Measurements from ENCODE around the gene MICAL1.
"Not testable (repeated sequence)": the region's sequence is repeated elsewhere in the genome, so short reads cannot be mapped to it uniquely, and the experiment has no call there.

Gene MICAL1

DNA sequence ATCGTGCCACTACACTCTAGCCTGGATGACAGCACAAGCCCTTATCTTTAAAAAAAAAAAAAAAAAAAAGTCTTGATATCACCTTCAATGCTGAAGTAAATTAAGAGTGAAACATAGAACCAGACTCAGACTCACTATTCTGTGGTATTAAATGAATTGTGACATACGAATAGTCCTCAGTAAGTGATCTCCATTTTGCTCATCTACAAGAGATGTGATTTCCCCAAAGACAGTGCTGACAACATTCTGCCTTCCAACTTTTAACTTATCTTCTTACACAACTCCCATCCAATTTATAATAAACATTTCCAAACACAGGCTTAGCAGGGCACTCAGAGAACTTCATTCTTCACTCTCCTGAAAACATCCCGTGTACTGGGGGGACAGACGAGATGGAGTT, 19.4 kb upstream of the MICAL1 start:
- DNase-seq: no peak

DNA sequence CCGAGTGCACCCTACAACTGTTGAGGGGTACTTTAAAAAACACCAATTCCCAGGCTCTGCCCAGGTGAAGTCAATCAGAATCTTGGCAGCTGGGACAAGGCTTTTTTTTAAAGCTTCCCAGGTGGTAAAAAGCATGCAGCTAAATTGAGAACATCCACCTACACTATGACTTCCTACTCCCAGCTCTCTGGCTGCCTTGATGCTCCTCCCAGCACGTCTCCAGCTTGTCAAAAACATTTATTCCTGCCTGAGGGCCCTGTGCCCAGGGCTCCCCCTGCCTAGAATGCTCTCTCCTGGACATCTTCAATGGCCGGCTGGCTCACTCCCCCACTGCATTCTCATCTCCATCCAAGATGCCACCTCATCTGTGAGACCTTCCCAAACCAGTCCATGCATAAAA, 17.5 kb upstream of the MICAL1 start:
- DNase-seq: peak; percentile 45

DNA sequence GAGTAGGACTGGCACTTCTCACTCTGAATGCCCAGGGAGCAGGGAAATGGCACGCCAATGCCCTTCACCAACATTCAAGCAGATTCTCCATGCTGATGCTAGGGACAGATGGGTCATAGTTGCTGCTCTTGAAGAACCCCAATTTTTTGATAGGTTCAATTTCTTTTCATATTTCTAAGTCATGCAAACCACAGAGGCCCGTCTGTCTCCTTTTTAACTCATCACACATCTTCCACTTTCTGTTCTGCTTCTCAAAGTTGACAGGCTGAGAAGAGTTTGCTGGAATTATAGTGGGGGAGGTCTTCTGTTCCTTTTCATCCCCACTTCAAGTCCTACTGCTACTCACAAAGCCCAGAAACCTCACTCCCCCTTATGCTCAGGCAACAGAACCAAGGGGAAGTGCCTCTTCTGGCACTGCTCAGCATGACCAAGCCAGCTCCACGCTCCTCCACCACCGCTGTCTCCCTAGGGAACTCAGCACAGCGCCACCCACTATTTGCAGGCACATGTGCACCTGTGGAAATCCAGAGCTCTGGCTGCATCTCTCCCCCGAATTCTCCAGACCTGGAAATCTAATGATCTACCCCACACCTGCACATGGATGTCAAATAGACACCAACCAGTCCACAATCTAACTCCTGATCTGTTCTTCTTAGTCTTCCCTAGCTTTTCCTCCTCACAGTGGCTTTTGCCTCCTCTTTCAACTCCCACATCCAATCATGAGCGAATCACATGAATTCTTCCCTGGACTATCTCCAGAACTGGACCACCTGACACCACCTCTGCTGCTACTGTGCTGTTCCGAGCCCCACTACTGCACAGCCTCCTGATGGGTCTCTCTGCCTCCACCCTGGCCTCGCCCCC, 16.8 kb upstream of the MICAL1 start:
- peak; percentile 50 for DNase-seq

DNA sequence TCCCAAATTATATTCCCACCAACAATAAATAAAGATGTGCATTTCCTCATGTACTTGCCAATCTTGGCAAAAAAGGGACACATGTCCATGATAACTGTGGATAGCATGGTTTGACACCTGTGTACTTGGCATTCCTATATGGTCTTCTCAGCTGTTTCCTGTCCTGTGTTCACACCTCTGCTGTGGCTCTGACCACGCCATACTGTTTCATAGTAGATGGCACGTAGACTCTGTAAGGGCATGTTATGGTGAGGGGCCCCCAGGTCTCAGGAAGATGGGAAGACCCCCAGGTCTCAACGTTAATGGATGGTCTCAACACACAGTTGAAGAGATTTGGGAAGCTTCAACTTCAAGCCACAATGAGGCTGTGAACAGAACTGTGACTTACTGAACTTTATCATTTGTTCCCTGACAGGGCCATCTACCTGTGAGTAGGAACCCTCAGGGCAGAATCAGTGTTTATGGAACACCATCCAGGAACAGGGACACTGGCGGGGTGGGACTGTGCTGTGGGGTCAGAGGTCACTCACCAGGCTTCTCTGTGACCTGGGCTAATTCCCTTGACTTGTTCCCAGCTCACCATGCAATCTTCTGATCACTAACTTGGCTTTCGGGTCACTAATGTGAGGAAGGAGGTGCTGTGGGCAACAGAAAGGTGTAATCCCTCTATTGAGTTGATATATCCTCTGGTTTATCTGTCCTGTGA, 15.7 kb upstream of the MICAL1 start:
- no peak for DNase-seq

DNA sequence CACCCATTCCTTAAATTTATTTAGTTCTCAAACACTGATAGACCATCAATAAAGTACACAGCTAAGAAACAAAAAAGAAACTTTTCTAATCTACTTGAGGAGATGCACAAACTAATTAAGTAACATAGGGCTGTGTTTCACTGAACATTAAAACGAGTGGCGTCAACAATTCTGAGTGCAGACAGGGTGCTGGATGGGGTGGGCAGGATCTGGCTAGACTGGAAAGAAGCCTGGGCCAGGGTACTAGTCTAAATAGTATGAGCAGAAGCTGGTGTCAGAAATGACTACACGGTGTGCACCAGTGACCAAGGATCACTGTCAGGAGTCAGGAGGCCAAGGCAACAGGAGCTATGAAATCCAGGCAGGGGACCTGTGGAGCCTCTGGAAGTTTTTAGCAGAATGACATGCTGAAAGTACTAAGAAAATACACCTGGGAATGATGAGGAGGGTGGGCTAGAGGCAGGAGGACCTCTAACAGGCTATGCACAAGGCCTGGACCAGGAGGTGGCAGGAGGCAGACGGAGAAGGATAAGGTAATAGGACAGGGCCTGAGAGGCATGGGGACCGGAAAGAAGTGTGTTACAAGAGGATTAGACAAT, 14.1 kb upstream of the MICAL1 start:
- peak; percentile 6 for DNase-seq

DNA sequence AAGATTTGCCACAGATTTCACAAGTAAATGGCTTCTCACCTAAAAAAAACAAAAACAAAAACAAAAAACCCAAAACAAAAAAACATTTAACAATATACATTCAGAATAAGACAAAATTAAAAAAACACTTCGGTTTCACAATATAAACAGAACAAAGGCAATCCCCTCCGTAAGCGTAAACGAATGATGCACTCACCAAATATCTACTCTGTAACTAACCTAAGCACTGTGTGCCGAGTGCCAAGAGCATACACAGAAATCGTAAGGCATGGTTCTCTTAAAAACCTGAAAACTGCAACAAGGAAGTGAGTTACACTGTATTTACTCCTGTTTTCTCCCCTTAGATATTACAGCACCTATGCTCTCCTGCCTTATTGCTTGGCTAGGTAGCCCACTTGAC, 12.1 kb upstream of the MICAL1 start:
- DNase-seq: no peak

DNA sequence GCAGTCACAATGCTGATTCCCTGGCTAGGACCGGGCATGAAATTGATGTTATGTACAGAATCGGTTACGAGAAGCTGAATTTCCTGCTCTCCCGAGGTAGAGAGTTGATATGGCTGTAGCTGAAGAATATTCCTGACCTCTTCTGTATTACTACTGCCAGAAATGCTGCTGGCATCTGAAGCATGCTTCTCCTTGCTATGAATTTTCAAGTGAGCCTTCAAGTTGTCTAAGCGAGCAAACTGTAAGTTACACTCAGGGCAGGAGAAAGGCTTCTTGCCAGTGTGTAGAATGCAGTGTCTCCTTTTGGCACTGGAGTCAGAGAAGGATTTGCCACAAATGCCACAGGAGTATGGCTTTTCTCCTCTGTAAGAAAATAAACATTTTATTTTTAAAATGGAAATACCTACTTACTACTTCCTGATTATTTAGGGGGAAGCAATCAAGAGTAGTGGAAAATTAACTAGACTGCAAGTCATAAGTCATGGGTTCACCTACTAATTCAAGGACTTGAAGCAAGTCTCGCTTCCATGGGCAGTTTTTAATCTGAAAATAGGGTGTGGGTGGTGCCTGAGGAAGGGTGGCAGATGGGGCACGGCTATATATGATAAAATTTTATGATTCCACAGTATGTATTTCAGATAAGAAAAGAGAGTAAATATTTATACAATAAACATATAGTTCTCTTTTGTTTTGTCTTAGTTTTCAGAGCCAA, 10.8 kb upstream of the MICAL1 start:
- DNase-seq: peak; percentile 3

DNA sequence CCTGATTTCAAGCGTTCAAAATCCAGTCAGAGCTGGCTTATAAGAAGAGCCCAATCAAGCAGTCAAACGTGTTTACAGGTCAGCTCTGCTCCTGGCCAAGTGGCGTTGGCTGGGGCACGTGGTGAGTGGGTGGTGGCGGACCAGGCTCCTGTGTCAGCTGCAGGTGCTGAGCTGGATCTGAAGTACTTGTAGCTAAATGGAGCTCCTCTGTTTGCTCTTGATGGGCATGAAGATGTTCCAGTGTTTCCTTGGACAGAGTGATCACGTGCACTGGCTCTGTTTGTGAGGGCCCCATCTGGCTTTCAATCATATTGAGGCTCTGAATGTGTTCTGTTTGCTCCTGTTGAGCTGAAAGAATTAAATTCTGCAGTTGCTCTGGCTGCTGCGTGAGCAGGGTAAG, 10.2 kb upstream of the MICAL1 start:
- DNase-seq: peak; percentile 44

DNA sequence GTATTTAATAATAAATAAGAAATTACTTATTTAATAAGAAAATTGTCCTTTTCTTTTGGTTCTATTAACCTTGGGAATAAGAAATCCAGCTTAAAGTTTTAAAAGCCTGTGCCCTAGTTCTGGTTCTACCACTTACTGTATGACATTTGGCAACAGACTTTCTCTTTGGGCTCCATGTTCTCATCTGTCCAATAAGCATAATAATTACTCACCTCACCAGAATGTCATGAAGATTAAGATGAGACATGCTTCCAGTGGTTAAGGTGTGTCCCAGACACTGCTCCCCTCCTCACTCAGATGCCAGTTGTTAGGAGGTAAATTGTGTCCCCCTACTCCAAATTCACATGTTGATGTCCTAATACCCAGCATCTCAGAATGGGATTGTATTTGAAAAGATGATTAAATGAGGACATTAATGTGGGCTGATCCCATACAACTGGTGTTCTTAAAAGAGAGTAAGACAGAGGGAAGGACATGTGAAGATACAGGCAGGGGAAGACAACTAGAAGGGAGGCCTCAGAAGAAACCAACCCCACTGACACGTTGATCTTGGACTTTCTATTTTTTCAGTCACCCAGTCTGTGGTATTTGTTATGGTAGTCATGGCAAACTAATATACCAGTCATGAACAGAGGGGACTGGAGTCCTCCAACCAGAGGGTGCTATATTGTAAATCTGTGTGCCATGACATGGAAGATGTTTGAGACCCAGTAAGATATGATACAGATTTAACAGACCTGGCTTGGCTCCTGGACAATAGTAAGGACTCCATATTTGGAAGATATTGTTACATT, 6.4 kb upstream of the MICAL1 start:
- DNase-seq: no peak

DNA sequence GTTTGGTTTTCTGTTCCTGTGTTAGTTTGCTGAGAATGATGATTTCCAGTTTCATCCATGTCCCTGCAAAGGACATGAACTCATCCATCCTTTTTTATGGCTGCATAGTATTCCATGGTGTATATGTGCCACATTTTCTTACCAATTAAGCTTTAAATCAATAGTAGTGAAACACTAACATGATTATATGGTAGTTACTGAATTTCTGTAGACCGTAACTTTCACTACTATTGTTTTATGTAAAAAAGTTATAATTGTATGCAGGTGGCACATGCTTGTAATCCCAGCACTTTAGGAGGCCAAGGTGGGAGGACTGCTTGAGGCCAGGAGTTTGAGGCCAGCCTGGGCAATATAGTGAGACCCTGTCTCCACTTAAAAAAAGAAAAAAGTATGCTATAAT, 5.6 kb upstream of the MICAL1 start:
- not testable (repeated sequence) for DNase-seq

DNA sequence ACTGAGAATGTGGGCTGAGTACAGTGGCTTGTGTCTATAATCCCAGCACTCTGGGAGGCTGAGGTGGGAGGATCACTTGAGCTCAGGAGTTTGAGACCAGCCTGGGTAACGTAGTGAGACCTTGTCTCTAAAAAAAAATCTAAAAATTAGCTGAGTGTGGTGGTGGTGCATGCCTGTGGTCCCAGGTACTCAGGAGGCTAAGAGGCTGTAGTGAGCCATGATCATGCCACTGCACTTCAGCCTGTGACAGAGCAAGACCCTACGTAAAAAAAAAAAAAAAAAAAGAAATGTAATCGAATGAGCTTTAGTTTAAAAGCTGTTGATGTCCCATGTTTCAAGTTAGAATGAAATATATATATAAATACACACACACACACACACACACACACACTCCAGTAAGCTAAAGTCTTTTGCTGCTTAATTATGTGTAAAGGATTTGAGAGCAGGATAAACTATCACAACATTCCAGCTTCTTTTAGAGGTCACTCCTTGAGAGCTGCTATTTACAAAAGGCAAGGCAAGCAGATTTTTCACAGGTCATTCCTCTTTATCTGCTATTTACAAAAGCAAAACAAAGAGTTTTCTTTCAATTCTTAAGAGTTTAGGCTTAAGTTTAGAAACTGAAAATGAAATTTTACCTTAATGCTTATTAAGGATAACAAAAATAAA, 4.7 kb upstream of the MICAL1 start:
- peak; percentile 17 for DNase-seq

DNA sequence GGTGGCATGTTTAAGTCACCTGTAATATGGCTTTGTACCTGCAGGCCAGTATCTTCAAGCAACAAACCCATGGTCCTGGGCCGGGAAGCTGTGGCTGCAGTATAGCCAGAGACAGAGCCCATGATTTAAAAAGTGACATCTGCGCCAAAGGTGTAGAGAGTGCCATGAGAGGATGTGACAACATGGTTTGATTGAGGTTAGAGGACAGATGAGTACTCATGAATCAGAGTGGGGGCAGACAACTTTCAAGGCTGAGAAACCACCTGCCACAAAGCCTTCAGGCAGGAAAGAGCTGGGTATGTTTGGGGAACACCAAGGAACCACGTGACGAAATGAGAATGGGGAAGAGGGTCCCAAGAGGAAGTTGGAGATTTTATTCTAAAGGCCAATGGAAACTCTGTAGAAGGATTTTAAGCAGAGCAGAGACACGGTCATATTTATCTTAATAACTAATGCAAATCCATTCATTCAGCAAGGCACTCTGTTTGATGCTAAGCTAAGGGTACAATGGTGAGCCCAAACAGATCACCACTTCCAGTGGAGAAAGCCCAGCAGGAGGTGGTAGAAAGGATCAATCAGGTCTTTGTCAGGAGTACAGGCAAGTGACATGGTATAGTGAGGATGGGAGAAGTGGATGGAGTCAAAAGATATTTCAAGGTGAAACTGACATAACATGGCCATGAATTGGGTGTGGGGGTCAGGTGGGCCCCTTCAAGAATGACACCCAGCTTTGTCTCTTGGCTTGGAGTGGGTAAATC, 3.4 kb upstream of the MICAL1 start:
- DNase-seq: peak; percentile 64

DNA sequence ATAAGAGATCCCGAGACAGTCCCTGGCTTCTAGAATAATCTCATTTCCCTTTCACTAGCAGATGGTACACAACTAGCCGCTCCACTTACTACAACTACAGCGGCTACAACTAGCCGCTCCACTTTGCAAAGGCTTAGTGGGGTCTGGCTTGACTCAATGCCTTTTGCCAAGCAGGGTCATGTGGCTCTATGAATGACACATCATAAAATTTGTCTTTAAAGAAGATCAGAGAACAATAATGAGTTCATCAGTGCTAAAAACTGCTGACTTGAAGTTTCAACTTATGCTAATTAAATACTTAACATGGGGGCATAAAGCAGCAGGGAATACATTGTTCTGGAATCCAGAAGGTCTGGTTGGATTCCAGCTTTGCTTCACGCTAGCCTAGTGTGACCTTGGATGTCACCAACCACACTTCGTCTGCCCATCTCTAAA, 2.0 kb upstream of the MICAL1 start:
- peak; percentile 33 for DNase-seq

DNA sequence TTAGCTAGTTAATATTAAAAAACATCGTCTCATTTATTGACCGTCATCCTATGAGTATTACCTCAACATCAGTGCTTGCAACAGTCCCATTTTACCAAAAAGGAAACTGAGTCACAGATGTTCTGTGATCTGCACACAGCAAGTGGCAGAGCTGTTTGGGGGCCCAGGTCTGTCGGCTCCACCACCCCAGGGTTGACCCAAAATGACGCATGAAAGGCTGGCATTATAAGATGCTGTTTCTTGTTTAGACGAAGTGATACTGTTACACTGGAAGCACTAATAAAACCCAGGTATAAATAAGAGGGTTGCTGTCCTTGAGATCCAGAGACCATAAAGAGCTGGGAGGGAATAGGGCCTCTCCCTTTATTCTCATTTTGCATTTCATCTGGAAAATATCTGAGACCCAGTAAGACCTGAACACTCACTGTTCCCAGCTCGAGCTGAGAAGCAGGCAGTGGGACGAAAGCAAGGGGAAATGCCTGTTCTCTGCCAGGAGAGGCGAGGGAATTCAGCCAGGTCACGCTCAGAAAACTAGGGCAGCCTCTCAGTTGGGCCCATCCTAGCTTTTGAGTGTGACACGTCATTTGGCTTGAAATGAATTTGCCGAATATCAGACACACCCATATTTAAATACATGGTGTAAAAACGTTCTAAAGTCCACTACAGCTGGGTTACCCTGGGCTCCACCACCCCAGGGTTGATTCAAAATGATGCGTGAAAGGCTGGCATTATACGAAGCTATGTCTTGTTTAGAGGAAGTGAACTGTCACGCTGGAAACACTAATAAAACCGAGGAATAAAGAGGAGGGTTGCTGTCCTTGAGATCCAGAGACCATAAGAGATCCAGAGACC, 1.4 kb upstream of the MICAL1 start:
- peak; percentile 49 for DNase-seq

DNA sequence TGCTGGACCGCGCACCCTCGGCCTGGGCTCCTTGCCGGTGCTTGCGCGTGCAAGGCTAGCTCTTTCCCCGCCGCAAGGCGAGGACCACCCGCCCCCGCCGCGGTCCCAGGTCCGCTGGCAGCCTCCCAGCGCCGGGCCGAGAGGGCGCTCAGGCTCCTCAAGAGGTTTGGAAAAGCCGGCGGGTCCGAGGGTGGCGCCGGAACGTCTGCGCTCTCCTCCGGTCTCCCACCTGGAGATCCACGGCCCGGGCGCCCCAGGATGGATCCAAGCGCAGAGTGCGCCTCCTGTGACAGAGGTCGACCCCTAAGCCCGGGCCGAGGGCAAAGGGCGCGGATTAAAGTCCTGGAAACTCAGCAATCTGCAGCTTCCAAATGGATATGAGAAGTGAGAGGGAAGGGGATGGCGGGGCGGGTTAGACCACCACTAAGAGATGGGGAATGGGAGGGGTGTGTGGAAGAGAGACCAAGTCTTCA, 575 bp upstream of the MICAL1 start:
- DNase-seq: no peak

DNA sequence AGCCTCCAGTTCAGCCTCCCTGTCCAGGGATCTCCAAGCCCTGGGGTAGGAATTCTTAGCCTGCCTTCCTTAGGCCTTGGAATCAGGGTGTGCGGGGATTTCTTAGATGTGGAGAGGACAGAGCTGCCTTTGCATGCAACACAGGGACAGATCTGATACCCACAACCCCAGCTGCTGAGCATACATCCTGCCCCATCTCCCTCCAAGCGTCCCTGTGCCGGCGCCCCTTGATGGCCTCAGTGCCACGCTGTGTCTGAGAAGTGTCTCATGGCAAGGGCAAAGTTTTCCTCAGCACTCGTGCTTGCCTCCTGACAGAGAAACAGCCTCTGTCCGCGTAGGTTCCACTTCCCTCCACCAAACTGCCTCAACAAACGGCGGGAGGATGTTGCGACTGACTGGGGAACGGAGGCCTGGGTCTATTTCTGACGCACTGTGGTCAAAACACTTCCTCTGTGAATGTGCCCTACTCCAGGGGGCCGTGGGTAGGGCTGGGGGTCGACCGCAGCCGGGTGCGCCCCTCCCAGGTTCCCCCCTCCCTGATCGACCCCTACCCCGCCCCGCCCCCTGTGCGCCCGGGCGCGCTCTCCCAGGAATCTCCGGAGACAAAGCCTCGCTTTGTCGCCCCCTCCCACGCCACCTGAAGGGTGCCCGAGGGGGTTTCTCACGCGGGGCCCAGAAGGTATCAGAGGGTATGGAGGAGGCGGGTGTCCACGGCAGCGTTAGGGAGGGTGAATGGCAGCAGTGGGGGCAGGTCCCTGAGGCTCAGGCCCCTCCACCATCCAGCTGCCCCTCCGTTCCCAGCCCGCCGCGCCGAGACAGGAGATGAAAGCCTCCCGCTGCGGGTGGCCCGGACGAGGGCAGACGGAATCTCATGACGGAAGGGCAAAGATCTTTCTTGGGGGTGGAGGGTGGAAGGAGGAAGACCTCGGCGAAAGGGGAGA, 806 bp downstream of the MICAL1 start:
- DNase-seq: peak; percentile 79

DNA sequence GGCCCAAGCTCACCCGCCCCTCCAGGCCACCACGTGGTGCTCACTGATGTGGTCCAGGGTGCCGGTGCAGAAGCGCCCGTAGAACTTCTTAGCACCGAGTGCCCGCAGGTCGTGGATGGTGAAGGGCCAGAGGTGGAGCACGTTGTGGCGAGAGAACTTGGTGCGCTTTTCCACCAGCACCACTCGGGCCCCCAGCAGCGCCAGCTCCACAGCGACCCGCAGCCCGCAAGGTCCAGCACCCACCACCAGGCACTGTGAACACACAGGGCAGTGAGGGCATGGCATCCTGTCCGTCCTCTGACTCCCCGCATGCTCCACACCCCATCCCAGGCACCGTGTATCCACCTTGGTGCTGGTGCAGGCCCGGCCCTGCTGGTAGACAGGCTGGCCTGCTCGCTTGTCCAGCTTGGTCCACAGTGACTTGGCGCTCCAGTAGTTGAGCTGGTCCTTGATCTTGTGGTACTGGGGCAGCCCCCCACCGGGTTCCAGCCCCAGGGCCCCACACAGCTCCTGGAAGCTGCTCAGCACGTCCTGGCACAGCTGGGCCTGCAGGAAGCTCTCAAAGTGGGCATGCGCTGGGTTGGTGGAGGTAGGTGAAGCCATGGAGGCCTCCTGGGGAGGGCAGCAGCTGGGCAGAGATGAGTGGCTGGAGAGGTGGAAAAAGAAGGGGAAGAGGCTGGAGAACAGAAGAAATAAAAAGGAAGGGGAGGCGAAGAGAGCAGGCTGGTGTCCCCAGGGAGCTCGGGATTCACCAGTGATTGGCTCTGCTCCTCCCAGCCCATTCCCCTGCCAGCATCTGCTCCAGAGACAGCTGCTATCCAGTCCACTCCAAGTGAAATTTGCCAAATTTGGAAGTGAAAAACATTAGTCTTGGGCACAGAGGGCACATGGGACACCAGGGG, 1.7 kb downstream of the MICAL1 start:
- DNase-seq: no peak

DNA sequence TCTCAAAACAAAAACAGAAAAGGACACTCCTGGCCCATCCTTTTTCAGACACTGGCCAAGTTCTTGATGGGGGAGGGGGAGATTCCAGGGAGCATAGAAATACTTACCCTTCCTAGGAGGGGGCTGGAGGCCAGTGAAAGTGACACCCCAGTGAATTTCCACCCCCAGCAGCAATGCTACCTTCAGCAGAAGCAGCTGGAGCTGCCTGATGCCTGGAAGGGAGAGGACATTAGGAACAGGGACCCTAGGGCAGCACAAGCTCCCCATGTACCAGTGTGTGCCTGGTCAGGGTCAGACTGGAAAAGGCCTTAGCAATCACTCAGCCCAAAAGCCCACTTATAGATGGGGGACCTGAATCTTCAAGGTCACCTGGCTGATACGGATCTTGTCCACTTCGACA, 2.4 kb downstream of the MICAL1 start:
- DNase-seq: no peak
